Measurements from ENCODE around the gene ULK4. TPM values are rescaled to one million over a fixed set of nuclear protein-coding genes. Genes with fewer than 3 reads are reported as not detected.

ULK4 gene
- total and polyA plus RNA-seq, 9 of the 15 experiments (the other 6 are each of a cell fraction or from before 2014, with no cell fraction given), result 3.0 to 5.9 (median 3.5) TPM

DNA sequence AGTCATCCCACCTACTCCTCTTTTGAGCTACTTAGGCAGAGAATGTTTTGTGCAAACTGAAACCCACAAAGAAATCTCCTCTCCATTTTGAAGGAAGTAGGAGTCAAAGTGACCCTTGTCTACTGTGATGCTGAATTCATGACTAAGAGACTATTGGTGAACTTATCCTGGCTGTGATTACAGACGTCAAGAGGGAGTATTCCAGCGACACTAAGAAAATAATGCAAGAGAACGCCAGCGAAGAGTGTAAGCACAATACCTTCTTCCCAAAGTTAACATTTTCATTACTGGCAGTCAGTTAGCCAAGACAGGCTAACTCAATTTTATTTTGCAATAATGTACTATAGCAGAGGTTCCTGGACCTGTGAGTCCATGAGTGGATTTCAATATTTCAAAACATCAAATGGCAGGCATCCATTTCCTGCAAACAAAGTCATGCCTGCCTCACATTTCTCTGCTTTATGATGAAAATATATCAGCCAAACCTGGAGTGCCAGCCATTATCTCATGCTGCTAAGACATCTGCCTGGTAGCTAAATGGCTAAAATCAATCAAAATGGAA, 703.6 kb downstream of the ULK4 start:
- H3K27me3 ChIP-seq (ENCODE audit: control insufficient read depth in 2 of 2, insufficient read depth in 2 of 2, low read length in 2 of 2), result peaks cover 16 to 21% of the 10 kb centered on the region in 2 experiments; a peak in 4 of 5 replicates
- in situ Hi-C loops (cut with MboI), result no loop called here
- no peak overlapping the region for H2AFZ ChIP-seq (ENCODE audit: low read depth, low read length)
- TF ChIP-seq KLF13 (tag; IDR thresholded peaks at IDR 0.05; ENCODE audit: borderline replicate concordance, low read depth), result no peak
- TF ChIP-seq RAD21 (CRISPR knock-in tag; conservative IDR thresholded peaks at IDR 0.05 in 1 of 2, IDR thresholded peaks at IDR 0.05 in 1 of 2), result no peak
- TF ChIP-seq, protein P1, sequence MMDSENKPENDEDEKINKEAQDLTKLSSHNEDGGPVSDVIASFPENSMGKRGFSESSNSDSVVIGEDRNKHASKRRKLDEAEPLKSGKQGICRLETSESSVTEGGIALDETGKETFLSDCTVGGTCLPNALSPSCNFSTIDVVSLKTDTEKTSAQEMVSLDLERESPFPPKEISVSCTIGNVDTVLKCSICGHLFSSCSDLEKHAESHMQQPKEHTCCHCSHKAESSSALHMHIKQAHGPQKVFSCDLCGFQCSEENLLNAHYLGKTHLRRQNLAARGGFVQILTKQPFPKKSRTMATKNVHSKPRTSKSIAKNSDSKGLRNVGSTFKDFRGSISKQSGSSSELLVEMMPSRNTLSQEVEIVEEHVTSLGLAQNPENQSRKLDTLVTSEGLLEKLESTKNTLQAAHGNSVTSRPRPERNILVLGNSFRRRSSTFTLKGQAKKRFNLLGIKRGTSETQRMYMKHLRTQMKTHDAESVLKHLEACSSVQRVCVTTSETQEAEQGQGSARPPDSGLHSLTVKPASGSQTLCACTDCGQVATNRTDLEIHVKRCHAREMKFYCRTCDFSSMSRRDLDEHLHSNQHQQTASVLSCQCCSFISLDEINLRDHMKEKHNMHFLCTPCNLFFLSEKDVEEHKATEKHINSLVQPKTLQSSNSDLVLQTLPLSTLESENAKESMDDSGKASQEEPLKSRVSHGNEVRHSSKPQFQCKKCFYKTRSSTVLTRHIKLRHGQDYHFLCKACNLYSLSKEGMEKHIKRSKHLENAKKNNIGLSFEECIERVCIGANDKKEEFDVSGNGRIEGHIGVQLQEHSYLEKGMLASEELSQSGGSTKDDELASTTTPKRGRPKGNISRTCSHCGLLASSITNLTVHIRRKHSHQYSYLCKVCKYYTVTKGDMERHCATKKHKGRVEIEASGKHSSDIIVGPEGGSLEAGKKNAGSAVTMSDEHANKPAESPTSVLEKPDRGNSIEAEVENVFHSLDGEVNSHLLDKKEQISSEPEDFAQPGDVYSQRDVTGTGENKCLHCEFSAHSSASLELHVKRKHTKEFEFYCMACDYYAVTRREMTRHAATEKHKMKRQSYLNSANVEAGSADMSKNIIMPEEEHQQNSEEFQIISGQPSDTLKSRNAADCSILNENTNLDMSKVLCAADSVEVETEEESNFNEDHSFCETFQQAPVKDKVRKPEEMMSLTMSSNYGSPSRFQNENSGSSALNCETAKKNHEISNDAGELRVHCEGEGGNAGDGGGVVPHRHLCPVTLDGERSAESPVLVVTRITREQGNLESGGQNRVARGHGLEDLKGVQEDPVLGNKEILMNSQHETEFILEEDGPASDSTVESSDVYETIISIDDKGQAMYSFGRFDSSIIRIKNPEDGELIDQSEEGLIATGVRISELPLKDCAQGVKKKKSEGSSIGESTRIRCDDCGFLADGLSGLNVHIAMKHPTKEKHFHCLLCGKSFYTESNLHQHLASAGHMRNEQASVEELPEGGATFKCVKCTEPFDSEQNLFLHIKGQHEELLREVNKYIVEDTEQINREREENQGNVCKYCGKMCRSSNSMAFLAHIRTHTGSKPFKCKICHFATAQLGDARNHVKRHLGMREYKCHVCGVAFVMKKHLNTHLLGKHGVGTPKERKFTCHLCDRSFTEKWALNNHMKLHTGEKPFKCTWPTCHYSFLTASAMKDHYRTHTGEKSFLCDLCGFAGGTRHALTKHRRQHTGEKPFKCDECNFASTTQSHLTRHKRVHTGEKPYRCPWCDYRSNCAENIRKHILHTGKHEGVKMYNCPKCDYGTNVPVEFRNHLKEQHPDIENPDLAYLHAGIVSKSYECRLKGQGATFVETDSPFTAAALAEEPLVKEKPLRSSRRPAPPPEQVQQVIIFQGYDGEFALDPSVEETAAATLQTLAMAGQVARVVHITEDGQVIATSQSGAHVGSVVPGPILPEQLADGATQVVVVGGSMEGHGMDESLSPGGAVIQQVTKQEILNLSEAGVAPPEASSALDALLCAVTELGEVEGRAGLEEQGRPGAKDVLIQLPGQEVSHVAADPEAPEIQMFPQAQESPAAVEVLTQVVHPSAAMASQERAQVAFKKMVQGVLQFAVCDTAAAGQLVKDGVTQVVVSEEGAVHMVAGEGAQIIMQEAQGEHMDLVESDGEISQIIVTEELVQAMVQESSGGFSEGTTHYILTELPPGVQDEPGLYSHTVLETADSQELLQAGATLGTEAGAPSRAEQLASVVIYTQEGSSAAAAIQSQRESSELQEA (IDR thresholded peaks at IDR 0.05; ENCODE audit: low read depth), result no peak
- H4K20me1 ChIP-seq (replicated peaks; ENCODE audit: control insufficient read depth, insufficient read depth, low read length), result no peaks in the 10 kb centered on the region
- no peak overlapping the region for H3K9ac ChIP-seq (ENCODE audit: insufficient read depth in 1 of 2, low read depth in 2 of 2, low read length in 2 of 2)
- no TSS peak for BruUV-seq (replicated peaks)
- no peaks in the 10 kb centered on the region for H3K79me2 ChIP-seq (ENCODE audit: control insufficient read depth, insufficient read depth, low read length)
- no peak overlapping the region for H3K27ac ChIP-seq (ENCODE audit: extremely low read depth, low read depth, low read length)
- H3K9me3 ChIP-seq (replicated peaks; ENCODE audit: control insufficient read depth, insufficient read depth, low read depth, low read length), result no peaks in the 10 kb centered on the region
- H3K4me1 ChIP-seq (replicated peaks in 1 of 2; ENCODE audit: control insufficient read depth in 2 of 2, insufficient read depth in 2 of 2, low read length in 2 of 2), result no peaks in the 10 kb centered on the region
- ATAC-seq (no peak), DNase-seq (ENCODE audit: extremely low read depth in 1 of 4, low spot score in 3 of 4) (no peak), FAIRE-seq (no peak)
- no peaks in the 10 kb centered on the region for H3K9me1 ChIP-seq (ENCODE audit: control insufficient read depth, insufficient read depth, low read length)
- POLR2A ChIA-PET, result interaction anchor here (0.8 kb wide), 1 partner anchor 8 kb away, joined by 3 read pairs; no protein-coding TSS in a partner anchor
- H3K36me3 ChIP-seq (ENCODE audit: control insufficient read depth, insufficient read depth, low read length), result no peaks in the 10 kb centered on the region
- H3K4me2 ChIP-seq (ENCODE audit: insufficient read depth, low read length), result no peak overlapping the region
- H3K4me3 ChIP-seq, result no peak overlapping the region
- under 1% methylated on average over 4 of the region's 4 CpGs for WGBS (ENCODE audit: insufficient coverage, low coverage, missing lambda C conversion rate)
- intact Hi-C loops (cut with micrococcal nuclease), result no loop called here
- CTCF ChIA-PET (ENCODE audit: low intra/inter-chr PET ratio), result no interaction called here

Measured in K562 (cell line).